PC-3 (cell line): ENCODE results near the gene SPATA20. TPM values are rescaled to one million over a fixed set of nuclear protein-coding genes. Genes with fewer than 3 reads are reported as not detected.

Experiments
- ATAC-seq: fragments of 200-7000 bp; cut with Tn5 transposase; 2 replicates; pipeline ENCODE4 v1.9.1; 2020; ENCODE audit warnings: mild to moderate bottlenecking, moderate library complexity
- BruUV-seq: library from RNA; stranded (reverse); fragments of 400-500 nt; replicated peaks from 2 replicates; lab custom pipeline; 2021; lab: Mats Ljungman, UMichigan
- CTCF ChIA-PET: fragments of 300-600 bp; sonication (Branson Sonifier 250); formaldehyde crosslinking; loops from one replicate; lab custom pipeline; 2022; ENCODE audit warnings: antibody characterized with exemption; lab: Charles Lee
- POLR2A ChIA-PET: fragments of 300-600 bp; sonication (Branson Sonifier 250); formaldehyde crosslinking; loops from one replicate; lab custom pipeline; 2022; ENCODE audit warnings: antibody characterized with exemption; ENCODE audit not compliant: unreplicated experiment; lab: Charles Lee
- DNase-seq: peaks from one replicate; pipeline ENCODE4 v3.0.0-alpha.2; 2015
- H2AFZ ChIP-seq: fragments of 300-600 bp; sonication (generic); 2 replicates; pipeline ENCODE4 v1.6.0; 2016; ENCODE audit warnings: antibody characterized with exemption, low read length
- H3F3A ChIP-seq: fragments of 300-600 bp; sonication (generic); one replicate; pipeline ENCODE4 v1.6.0; 2017; ENCODE audit warnings: antibody characterized with exemption, low read length, control low read depth, mild to moderate bottlenecking; ENCODE audit not compliant: unreplicated experiment
- H3K27ac ChIP-seq: fragments of 300-600 bp; sonication (generic); 2 replicates; pipeline ENCODE4 v1.5.1; 2016; ENCODE audit warnings: mild to moderate bottlenecking, low read length
- H3K27me3 ChIP-seq: fragments of 300-600 bp; sonication (generic); 2 replicates; pipeline ENCODE4 v1.6.1; 2016; ENCODE audit warnings: low read length, mixed read lengths
- H3K36me3 ChIP-seq: fragments of 300-600 bp; sonication (generic); 2 replicates; pipeline ENCODE4 v1.6.1; 2016; ENCODE audit warnings: low read depth, mixed run types, low read length, mixed read lengths
- H3K4me1 ChIP-seq: fragments of 300-600 bp; sonication (generic); 2 replicates; pipeline ENCODE4 v1.5.1; 2016; ENCODE audit warnings: low read length; ENCODE audit not compliant: insufficient read depth
- H3K4me2 ChIP-seq: fragments of 300-600 bp; sonication (generic); 2 replicates; pipeline ENCODE4 v1.6.0; 2016; ENCODE audit warnings: low read length
- H3K4me3 ChIP-seq: fragments of 300-600 bp; sonication (generic); 2 replicates; pipeline ENCODE4 v1.5.1; 2016; ENCODE audit warnings: mild to moderate bottlenecking, low read length, mixed read lengths
- H3K79me2 ChIP-seq: fragments of 300-600 bp; sonication (generic); 2 replicates; pipeline ENCODE4 v1.6.1; 2017; ENCODE audit warnings: low read length, mixed read lengths
- H3K9ac ChIP-seq: fragments of 300-600 bp; sonication (generic); 2 replicates; pipeline ENCODE4 v1.6.0; 2016; ENCODE audit warnings: mild to moderate bottlenecking, low read length
- H3K9me2 ChIP-seq: fragments of 300-600 bp; sonication (generic); replicated peaks from 2 replicates; pipeline ENCODE4 v1.6.1; 2016; ENCODE audit warnings: mixed run types, low read length, mixed read lengths
- H3K9me3 ChIP-seq: fragments of 300-600 bp; sonication (generic); 2 replicates; pipeline ENCODE4 v1.6.1; 2016; ENCODE audit warnings: low read length, mixed read lengths
- H4K20me1 ChIP-seq: fragments of 300-600 bp; sonication (generic); 2 replicates; pipeline ENCODE4 v1.6.1; 2016; ENCODE audit warnings: low read length, mixed read lengths
- CTCF ChIP-seq: fragments of 300-600 bp; sonication (generic); conservative IDR thresholded peaks from 2 replicates; pipeline ENCODE4 v1.5.1; 2017; ENCODE audit warnings: antibody characterized with exemption, low read depth, mild to moderate bottlenecking, low read length
- EZH2 ChIP-seq: fragments of 300-600 bp; sonication (generic); IDR thresholded peaks from one replicate; pipeline ENCODE4 v1.6.1; 2017; ENCODE audit warnings: antibody characterized with exemption, mild to moderate bottlenecking, low read length; ENCODE audit not compliant: unreplicated experiment
- EZH2phosphoT487 ChIP-seq: fragments of 300-600 bp; sonication (generic); IDR thresholded peaks from 2 replicates; pipeline ENCODE4 v1.6.1; 2018; ENCODE audit warnings: mild to moderate bottlenecking, antibody characterized with exemption, low read length, borderline replicate concordance
- intact Hi-C: fragments of 100-400 bp; cut with micrococcal nuclease; formaldehyde crosslinking; loops from 2 replicates; pipeline ENCODE4 v1.9.0; 2023
- total RNA-seq: library from RNA; depleted of rRNA; stranded (reverse); fragments of >200 nt; gene quantifications from 2 replicates; pipeline ENCODE4 v1.2.3, GENCODE V29; 2014

SPATA20 gene
- total RNA-seq, 1 experiment from 2014 or later, result 115 TPM

GRCh38 chr17:50585891-50586290, 38.9 kb downstream of the SPATA20 start:
- CTCF ChIA-PET, result interaction anchor here (0.5 kb wide), 1 partner anchor 74 kb away, joined by 3 read pairs; no protein-coding TSS in a partner anchor
- POLR2A ChIA-PET, result no interaction called here
- intact Hi-C loops, result no loop called here
- no peak for TF ChIP-seq CTCF
- no peak for TF ChIP-seq EZH2
- no peak for TF ChIP-seq EZH2phosphoT487
- Histone ChIP-seq H3K27me3 (no peaks in the 10 kb centered on the region; the same call in 1 of the 2 replicates), H3K9me2 (no peaks in the 10 kb centered on the region), H3K9ac (no peak overlapping the region), H4K20me1 (no peaks in the 10 kb centered on the region), H3K27ac (no peak overlapping the region), H3K9me3 (no peaks in the 10 kb centered on the region), H3K36me3 (no peaks in the 10 kb centered on the region), H3K79me2 (no peaks in the 10 kb centered on the region), H2AFZ (no peak overlapping the region), H3K4me1 (no peaks in the 10 kb centered on the region), H3K4me3 (no peak overlapping the region), H3K4me2 (no peak overlapping the region), H3F3A (no peaks in the 10 kb centered on the region)
- BruUV-seq, result no TSS peak
- no peak for ATAC-seq
- no peak for DNase-seq

GRCh38 chr17:50586421-50587247, 39.7 kb downstream of the SPATA20 start:
- intact Hi-C loops, result no loop called here
- Histone ChIP-seq H3K36me3 (no peaks in the 10 kb centered on the region), H3K4me2 (no peak overlapping the region), H4K20me1 (no peaks in the 10 kb centered on the region), H3K4me1 (no peaks in the 10 kb centered on the region), H3K79me2 (no peaks in the 10 kb centered on the region), H3K27me3 (no peaks in the 10 kb centered on the region; the same call in 1 of the 2 replicates), H3F3A (no peaks in the 10 kb centered on the region), H3K9me3 (no peaks in the 10 kb centered on the region), H3K27ac (no peak overlapping the region), H3K9me2 (no peaks in the 10 kb centered on the region), H2AFZ (no peak overlapping the region), H3K4me3 (no peak overlapping the region), H3K9ac (no peak overlapping the region)
- DNase-seq, result no peak
- TF ChIP-seq EZH2phosphoT487 (no peak), CTCF (no peak), EZH2 (no peak)
- no peak for ATAC-seq
- no TSS peak for BruUV-seq
- ChIA-PET CTCF (no interaction called here), POLR2A (no interaction called here)

- no peak overlapping the region for H3K4me2 ChIP-seq
- no peak overlapping the region for H2AFZ ChIP-seq
- H3K9me3 ChIP-seq, result no peaks in the 10 kb centered on the region
- H3F3A ChIP-seq, result no peaks in the 10 kb centered on the region
- H3K27ac ChIP-seq, result no peak overlapping the region
- CTCF ChIA-PET, result no interaction called here
- H4K20me1 ChIP-seq, result no peaks in the 10 kb centered on the region
- H3K36me3 ChIP-seq, result no peaks in the 10 kb centered on the region
- H3K4me1 ChIP-seq, result no peaks in the 10 kb centered on the region
- BruUV-seq, result no TSS peak
- no peak for TF ChIP-seq CTCF
- TF ChIP-seq EZH2, result no peak
- no peak for TF ChIP-seq EZH2phosphoT487
- intact Hi-C loops, result no loop called here
- H3K4me3 ChIP-seq, result no peak overlapping the region
- no peak for ATAC-seq
- DNase-seq, result no peak
- no peaks in the 10 kb centered on the region; the same call in 1 of the 2 replicates for H3K27me3 ChIP-seq
- no peak overlapping the region for H3K9ac ChIP-seq
- H3K79me2 ChIP-seq, result no peaks in the 10 kb centered on the region
- no peaks in the 10 kb centered on the region for H3K9me2 ChIP-seq
- POLR2A ChIA-PET, result no interaction called here
Measured at GRCh38 chr17:50587571-50587970, 40.6 kb downstream of the SPATA20 start.
